Prostate gland (tissue), 2 donors: Measurements from ENCODE around the gene RNF144A.

Experiments
- CTCF ChIP-seq, 4 experiments: fragments of 200-600 bp in 2 of 4; fragments of 450-650 bp in 2 of 4; sonication (generic) in 2 of 4; IDR thresholded peaks; 1 replicate in 3 of 4; 2 replicates in 1 of 4; pipeline ENCODE4 v1.5.1; 2016 to 2019; ENCODE audit warnings: antibody characterized with exemption in 4 of 4, mild to moderate bottlenecking in 2 of 4, moderate library complexity in 2 of 4
- POLR2AphosphoS5 ChIP-seq: sonication (generic); formaldehyde crosslinking; IDR thresholded peaks from one replicate; pipeline ENCODE4 v1.6.1; 2017; ENCODE audit warnings: antibody characterized with exemption

DNA sequence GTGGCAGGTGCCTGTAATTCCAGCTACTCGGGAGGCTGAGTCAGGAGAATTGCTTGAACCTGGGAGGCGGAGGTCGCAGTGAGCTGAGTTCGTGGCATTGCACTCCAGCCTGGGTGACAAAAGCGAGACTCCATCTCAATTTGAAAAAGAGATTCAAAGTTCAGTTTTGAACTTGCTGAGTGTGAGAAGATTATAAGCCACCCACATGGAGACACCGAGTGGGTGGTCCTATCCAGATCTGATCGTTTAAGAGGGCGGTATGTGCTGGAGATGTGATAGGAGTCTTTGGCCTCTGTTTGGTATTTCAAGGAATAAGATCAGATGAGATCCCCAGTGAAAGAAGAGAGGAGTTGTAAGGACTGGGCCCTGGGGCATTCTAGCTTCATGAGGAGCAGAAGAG lies 25.6 kb downstream of the RNF144A start:
- no peak for TF ChIP-seq CTCF (IDR thresholded peaks at IDR 0.05)
- TF ChIP-seq POLR2AphosphoS5: no peak
